Renal cortical epithelial cell (primary cell): ENCODE results near the gene PTPRM. TPM values are rescaled to one million over a fixed set of nuclear protein-coding genes. Genes with fewer than 3 reads are reported as not detected.
A peak's percentile ranks its signal among the peaks of the same experiment; 100 is the strongest.

Experiments used
- DNase-seq: peaks from one replicate; pipeline ENCODE4 v3.0.0-alpha.2; 2011; ENCODE audit warnings: low read depth
- total RNA-seq: library from RNA; depleted of rRNA; stranded (reverse); fragments of >200 nt; gene quantifications from 2 replicates; pipeline ENCODE4 v1.2.3, GENCODE V29; 2014

Gene PTPRM
- total RNA-seq, 1 donor from 2014 or later: 263 TPM

- no peak for DNase-seq
Observed at GRCh38 chr18:8391068-8391467, 824.0 kb downstream of the PTPRM start.

GRCh38 chr18:8396254-8396653 lies 829.1 kb downstream of the PTPRM start:
- DNase-seq: no peak

GRCh38 chr18:8397034-8397433 lies 829.9 kb downstream of the PTPRM start:
- DNase-seq: no peak

- no peak for DNase-seq
Observed at GRCh38 chr18:8399138-8399537, 832.0 kb downstream of the PTPRM start.

GRCh38 chr18:8400193-8400752 lies 833.2 kb downstream of the PTPRM start:
- no peak for DNase-seq

- no peak for DNase-seq
Observed at GRCh38 chr18:8400825-8401224, 833.7 kb downstream of the PTPRM start.

GRCh38 chr18:8401606-8402005 lies 834.5 kb downstream of the PTPRM start:
- DNase-seq: no peak

GRCh38 chr18:8402237-8402636 lies 835.1 kb downstream of the PTPRM start:
- no peak for DNase-seq

- DNase-seq: no peak
Observed at GRCh38 chr18:8403713-8404112, 836.6 kb downstream of the PTPRM start.

- DNase-seq: no peak
Observed at GRCh38 chr18:8406186-8406867, 839.2 kb downstream of the PTPRM start.

GRCh38 chr18:8406868-8407250 lies 839.7 kb downstream of the PTPRM start:
- DNase-seq: no peak

GRCh38 chr18:8409151-8409550 lies 842.0 kb downstream of the PTPRM start:
- DNase-seq: no peak

GRCh38 chr18:8411492-8411891 lies 844.4 kb downstream of the PTPRM start:
- DNase-seq: peak; percentile 15

- no peak for DNase-seq
Observed at GRCh38 chr18:8412117-8412516, 845.0 kb downstream of the PTPRM start.

GRCh38 chr18:8413189-8413588 lies 846.1 kb downstream of the PTPRM start:
- DNase-seq: no peak

GRCh38 chr18:8413751-8414150 lies 846.6 kb downstream of the PTPRM start:
- DNase-seq: no peak

GRCh38 chr18:8416212-8417019 lies 849.3 kb downstream of the PTPRM start:
- no peak for DNase-seq

GRCh38 chr18:8422391-8422790 lies 855.3 kb downstream of the PTPRM start:
- DNase-seq: no peak

GRCh38 chr18:8423051-8423557 lies 856.0 kb downstream of the PTPRM start:
- DNase-seq: peak; percentile 30

- DNase-seq: no peak
Observed at GRCh38 chr18:8424481-8424880, 857.4 kb downstream of the PTPRM start.

- DNase-seq: peak; percentile 85
Observed at GRCh38 chr18:8424917-8425725, 858.0 kb downstream of the PTPRM start.

GRCh38 chr18:8426401-8426800 lies 859.3 kb downstream of the PTPRM start:
- no peak for DNase-seq
